T-helper 22 cell (primary cell): ENCODE results near the gene CPHXL.

Source experiments
- DNase-seq: peaks from one replicate; pipeline ENCODE4 v3.0.0-alpha.2; 2020; ENCODE audit warnings: low read depth

Gene CPHXL

GRCh38 chr16:75701361-75701760 is 24.9 kb downstream of the CPHXL start, which contains the start of gene DUXB:
TSS of gene DUXB (minus strand) at chr16:75701461. CDS start at chr16:75701418, 43 bp downstream.
- no peak for DNase-seq

- DNase-seq, result no peak
Observed at GRCh38 chr16:75697571-75697970, 28.7 kb downstream of the CPHXL start.

GRCh38 chr16:75695708-75696107 is 30.6 kb downstream of the CPHXL start:
- no peak for DNase-seq

GRCh38 chr16:75687361-75687760 is 38.9 kb downstream of the CPHXL start:
- DNase-seq, result no peak

GRCh38 chr16:75682308-75682707 is 44.0 kb downstream of the CPHXL start:
- DNase-seq, result no peak

GRCh38 chr16:75679366-75679765 is 46.9 kb downstream of the CPHXL start:
- no peak for DNase-seq

- DNase-seq, result no peak
Observed at GRCh38 chr16:75676909-75677308, 49.4 kb downstream of the CPHXL start, which contains the start of gene CPHXL2. TSS of gene CPHXL2 (minus strand) at chr16:75677009. CDS start at chr16:75676999, 10 bp downstream.

- no peak for DNase-seq
Observed at GRCh38 chr16:75667503-75667902, 58.8 kb downstream of the CPHXL start.
